Stimulated activated naive CD8-positive, alpha-beta T cell treated with anti-CD3 and anti-CD28 coated beads, Interleukin-15, Interleukin-2, amounts not matched to agents 100 ng/mL and 50 ng/mL, for 24 hours (primary cell): ENCODE data around the gene THSD4.

Experiments used
- H3K27ac Mint-ChIP-seq: one replicate; pipeline ENCODE4 v1.8.0; 2021; ENCODE audit warnings: mild to moderate bottlenecking, mixed read lengths
- H3K27me3 Mint-ChIP-seq: one replicate; pipeline ENCODE4 v1.8.0; 2021; ENCODE audit warnings: mixed read lengths
- H3K36me3 Mint-ChIP-seq: one replicate; pipeline ENCODE4 v1.8.0; 2021; ENCODE audit warnings: low read depth, mixed read lengths
- H3K4me1 Mint-ChIP-seq: one replicate; pipeline ENCODE4 v1.8.0; 2021; ENCODE audit warnings: low read depth, mixed read lengths
- H3K4me3 Mint-ChIP-seq: one replicate; pipeline ENCODE4 v1.8.0; 2021; ENCODE audit warnings: mild to moderate bottlenecking, mixed read lengths
- H3K9me3 Mint-ChIP-seq: one replicate; pipeline ENCODE4 v1.8.0; 2021; ENCODE audit warnings: mixed read lengths

THSD4 gene

GRCh38 chr15:71242292-71242691 lies 127.0 kb downstream of the THSD4 start:
- peaks cover under 1% of the 10 kb centered on the region for H3K27me3 Mint-ChIP-seq
- H3K27ac Mint-ChIP-seq, result no peak overlapping the region
- H3K4me1 Mint-ChIP-seq, result no peaks in the 10 kb centered on the region
- H3K36me3 Mint-ChIP-seq, result no peaks in the 10 kb centered on the region
- H3K9me3 Mint-ChIP-seq, result no peaks in the 10 kb centered on the region
- no peak overlapping the region for H3K4me3 Mint-ChIP-seq

- no peaks in the 10 kb centered on the region for H3K9me3 Mint-ChIP-seq
- no peaks in the 10 kb centered on the region for H3K4me1 Mint-ChIP-seq
- no peaks in the 10 kb centered on the region for H3K36me3 Mint-ChIP-seq
- H3K4me3 Mint-ChIP-seq, result no peak overlapping the region
- no peak overlapping the region for H3K27ac Mint-ChIP-seq
- no peaks in the 10 kb centered on the region for H3K27me3 Mint-ChIP-seq
These were observed 129.0 kb downstream of the THSD4 start for GRCh38 chr15:71244250-71244649.

- Mint-ChIP-seq H3K9me3 (no peaks in the 10 kb centered on the region), H3K36me3 (no peaks in the 10 kb centered on the region), H3K27me3 (no peaks in the 10 kb centered on the region), H3K27ac (no peak overlapping the region), H3K4me3 (no peak overlapping the region), H3K4me1 (no peaks in the 10 kb centered on the region)
These were observed 130.3 kb downstream of the THSD4 start for GRCh38 chr15:71245588-71245987.

GRCh38 chr15:71248386-71248785 lies 133.1 kb downstream of the THSD4 start:
- no peak overlapping the region for H3K27ac Mint-ChIP-seq
- no peaks in the 10 kb centered on the region for H3K36me3 Mint-ChIP-seq
- H3K9me3 Mint-ChIP-seq, result no peaks in the 10 kb centered on the region
- no peaks in the 10 kb centered on the region for H3K27me3 Mint-ChIP-seq
- H3K4me1 Mint-ChIP-seq, result no peaks in the 10 kb centered on the region
- H3K4me3 Mint-ChIP-seq, result no peak overlapping the region

GRCh38 chr15:71249986-71250385 lies 134.7 kb downstream of the THSD4 start:
- no peaks in the 10 kb centered on the region for H3K36me3 Mint-ChIP-seq
- no peak overlapping the region for H3K4me3 Mint-ChIP-seq

GRCh38 chr15:71250936-71251583 lies 135.8 kb downstream of the THSD4 start:
- no peaks in the 10 kb centered on the region for H3K9me3 Mint-ChIP-seq
- no peaks in the 10 kb centered on the region for H3K36me3 Mint-ChIP-seq
- no peaks in the 10 kb centered on the region for H3K4me1 Mint-ChIP-seq
- no peaks in the 10 kb centered on the region for H3K27me3 Mint-ChIP-seq
- H3K4me3 Mint-ChIP-seq, result no peak overlapping the region
- H3K27ac Mint-ChIP-seq, result no peak overlapping the region

More at GRCh38 chr15:71249986-71250385, 134.7 kb downstream of the THSD4 start:
- no peak overlapping the region for H3K27ac Mint-ChIP-seq
- H3K4me1 Mint-ChIP-seq, result no peaks in the 10 kb centered on the region
- no peaks in the 10 kb centered on the region for H3K9me3 Mint-ChIP-seq
- H3K27me3 Mint-ChIP-seq, result no peaks in the 10 kb centered on the region

- Mint-ChIP-seq H3K9me3 (no peaks in the 10 kb centered on the region), H3K27ac (no peak overlapping the region), H3K4me1 (no peaks in the 10 kb centered on the region), H3K36me3 (no peaks in the 10 kb centered on the region), H3K4me3 (no peak overlapping the region), H3K27me3 (no peaks in the 10 kb centered on the region)
These were observed 136.3 kb downstream of the THSD4 start for GRCh38 chr15:71251584-71252043.

- Mint-ChIP-seq H3K27me3 (no peaks in the 10 kb centered on the region), H3K36me3 (no peaks in the 10 kb centered on the region), H3K27ac (no peak overlapping the region), H3K4me1 (no peaks in the 10 kb centered on the region), H3K9me3 (no peaks in the 10 kb centered on the region), H3K4me3 (no peak overlapping the region)
These were observed 136.9 kb downstream of the THSD4 start for GRCh38 chr15:71252044-71252739.

GRCh38 chr15:71252740-71253047 lies 137.4 kb downstream of the THSD4 start:
- Mint-ChIP-seq H3K4me1 (no peaks in the 10 kb centered on the region), H3K9me3 (no peaks in the 10 kb centered on the region), H3K27me3 (no peaks in the 10 kb centered on the region), H3K36me3 (no peaks in the 10 kb centered on the region), H3K4me3 (no peak overlapping the region), H3K27ac (no peak overlapping the region)

- H3K4me3 Mint-ChIP-seq, result no peak overlapping the region
- H3K4me1 Mint-ChIP-seq, result no peaks in the 10 kb centered on the region
- no peak overlapping the region for H3K27ac Mint-ChIP-seq
- no peaks in the 10 kb centered on the region for H3K27me3 Mint-ChIP-seq
- no peaks in the 10 kb centered on the region for H3K9me3 Mint-ChIP-seq
- H3K36me3 Mint-ChIP-seq, result no peaks in the 10 kb centered on the region
These were observed 139.2 kb downstream of the THSD4 start for GRCh38 chr15:71254491-71254890.

GRCh38 chr15:71256934-71257664 lies 141.8 kb downstream of the THSD4 start:
- no peaks in the 10 kb centered on the region for H3K9me3 Mint-ChIP-seq
- no peaks in the 10 kb centered on the region for H3K4me1 Mint-ChIP-seq
- H3K36me3 Mint-ChIP-seq, result no peaks in the 10 kb centered on the region
- no peak overlapping the region for H3K4me3 Mint-ChIP-seq
- no peaks in the 10 kb centered on the region for H3K27me3 Mint-ChIP-seq
- H3K27ac Mint-ChIP-seq, result no peak overlapping the region

GRCh38 chr15:71259866-71260265 lies 144.6 kb downstream of the THSD4 start:
- Mint-ChIP-seq H3K4me1 (no peaks in the 10 kb centered on the region), H3K9me3 (no peaks in the 10 kb centered on the region), H3K4me3 (no peak overlapping the region), H3K36me3 (no peaks in the 10 kb centered on the region), H3K27me3 (no peaks in the 10 kb centered on the region), H3K27ac (no peak overlapping the region)

GRCh38 chr15:71261418-71261817 lies 146.1 kb downstream of the THSD4 start:
- H3K4me1 Mint-ChIP-seq, result no peaks in the 10 kb centered on the region
- no peak overlapping the region for H3K4me3 Mint-ChIP-seq
- H3K27ac Mint-ChIP-seq, result no peak overlapping the region
- no peaks in the 10 kb centered on the region for H3K27me3 Mint-ChIP-seq
- no peaks in the 10 kb centered on the region for H3K36me3 Mint-ChIP-seq
- H3K9me3 Mint-ChIP-seq, result no peaks in the 10 kb centered on the region

GRCh38 chr15:71261909-71262308 lies 146.6 kb downstream of the THSD4 start:
- no peaks in the 10 kb centered on the region for H3K36me3 Mint-ChIP-seq

GRCh38 chr15:71262599-71262998 lies 147.3 kb downstream of the THSD4 start:
- Mint-ChIP-seq H3K4me1 (no peaks in the 10 kb centered on the region), H3K9me3 (no peaks in the 10 kb centered on the region)

More at GRCh38 chr15:71261909-71262308, 146.6 kb downstream of the THSD4 start:
- Mint-ChIP-seq H3K9me3 (no peaks in the 10 kb centered on the region), H3K27ac (no peak overlapping the region), H3K4me1 (no peaks in the 10 kb centered on the region), H3K4me3 (no peak overlapping the region), H3K27me3 (no peaks in the 10 kb centered on the region)

More at GRCh38 chr15:71262599-71262998, 147.3 kb downstream of the THSD4 start:
- Mint-ChIP-seq H3K36me3 (no peaks in the 10 kb centered on the region), H3K27me3 (no peaks in the 10 kb centered on the region), H3K27ac (no peak overlapping the region), H3K4me3 (no peak overlapping the region)
